OCI-LY7 (cell line): Measurements from ENCODE around the gene DVL1. TPM values are rescaled to one million over a fixed set of nuclear protein-coding genes. Genes with fewer than 3 reads are reported as not detected.

ENCODE experiments used
- BruUV-seq: library from RNA; stranded (reverse); fragments of 400-500 nt; replicated peaks from 2 replicates; lab custom pipeline; 2021; lab: Mats Ljungman, UMichigan
- CTCF ChIA-PET: fragments of 300-600 bp; sonication (Branson Sonifier 250); formaldehyde crosslinking; loops from one replicate; lab custom pipeline; 2022; ENCODE audit warnings: antibody characterized with exemption; ENCODE audit not compliant: unreplicated experiment; lab: Charles Lee
- POLR2A ChIA-PET: fragments of 300-600 bp; sonication (Branson Sonifier 250); formaldehyde crosslinking; loops from one replicate; lab custom pipeline; 2022; ENCODE audit warnings: antibody characterized with exemption; lab: Charles Lee
- DNase-seq: peaks from one replicate; pipeline ENCODE4 v3.0.0-alpha.2; 2015; ENCODE audit warnings: low spot score
- H2AFZ ChIP-seq: fragments of 200-600 bp; sonication (generic), shearing (Covaris generic); 2 replicates; pipeline ENCODE4 v1.6.1; 2014; ENCODE audit warnings: mild to moderate bottlenecking, antibody characterized with exemption, low read length, moderate library complexity
- H3K27ac ChIP-seq: fragments of 200-600 bp; sonication (generic); 2 replicates; pipeline ENCODE4 v1.5.1; 2014; ENCODE audit warnings: mixed run types, low read depth, mild to moderate bottlenecking, moderate library complexity, low read length, inconsistent platforms; ENCODE audit not compliant: poor library complexity, severe bottlenecking
- H3K36me3 ChIP-seq: fragments of 200-600 bp; sonication (generic); 2 replicates; pipeline ENCODE4 v1.6.1; 2014; ENCODE audit warnings: mild to moderate bottlenecking, antibody characterized with exemption, low read length, moderate library complexity, mixed read lengths; ENCODE audit not compliant: insufficient read depth
- H3K4me1 ChIP-seq: fragments of 200-600 bp; sonication (generic); 2 replicates; pipeline ENCODE4 v1.5.1; 2014; ENCODE audit warnings: mild to moderate bottlenecking, low read length; ENCODE audit not compliant: insufficient read depth, poor library complexity, severe bottlenecking
- H3K4me2 ChIP-seq: fragments of 200-600 bp; sonication (generic); 2 replicates; pipeline ENCODE4 v1.6.1; 2014; ENCODE audit warnings: mild to moderate bottlenecking, low read length
- H3K4me3 ChIP-seq: fragments of 200-600 bp; sonication (generic); 2 replicates; pipeline ENCODE4 v1.5.1; 2014; ENCODE audit warnings: mild to moderate bottlenecking, low read depth, low read length; ENCODE audit not compliant: poor library complexity, severe bottlenecking
- H3K79me2 ChIP-seq: fragments of 200-600 bp; sonication (generic); 2 replicates; pipeline ENCODE4 v1.6.1; 2016; ENCODE audit warnings: low read depth, mild to moderate bottlenecking, low read length, moderate library complexity, mixed read lengths; ENCODE audit not compliant: insufficient read depth
- H3K9me2 ChIP-seq: fragments of 200-600 bp; sonication (generic); 2 replicates; pipeline ENCODE4 v1.6.1; 2016; ENCODE audit warnings: mild to moderate bottlenecking, low read length, mixed read lengths; ENCODE audit not compliant: insufficient read depth
- H3K9me3 ChIP-seq: fragments of 200-600 bp; sonication (generic); 2 replicates; pipeline ENCODE4 v1.6.1; 2014; ENCODE audit warnings: mild to moderate bottlenecking, mixed run types, low read length, mixed read lengths
- H4K20me1 ChIP-seq: fragments of 200-600 bp; sonication (generic); 2 replicates; pipeline ENCODE4 v1.6.1; 2014; ENCODE audit warnings: mild to moderate bottlenecking, antibody characterized with exemption, low read length, moderate library complexity, mixed read lengths; ENCODE audit not compliant: insufficient read depth
- CTCF ChIP-seq: fragments of 200-600 bp; sonication (generic); conservative IDR thresholded peaks from 2 replicates; pipeline ENCODE4 v1.5.1; 2014; ENCODE audit warnings: mild to moderate bottlenecking, antibody characterized with exemption, low read length, moderate library complexity, mixed read lengths
- EZH2phosphoT487 ChIP-seq: fragments of 200-600 bp; sonication (generic); IDR thresholded peaks from 2 replicates; pipeline ENCODE4 v1.6.1; 2018; ENCODE audit warnings: low read depth, borderline replicate concordance, mild to moderate bottlenecking, mixed run types, antibody characterized with exemption, low read length, moderate library complexity, mixed read lengths
- intact Hi-C: fragments of 100-400 bp; cut with micrococcal nuclease; formaldehyde crosslinking; loops from one replicate; pipeline ENCODE4 v1.10.0; 2022; ENCODE audit not compliant: unreplicated experiment
- total RNA-seq, 2 experiments: library from RNA; depleted of rRNA in 1 of 2; stranded (reverse); fragments of >200 nt in 1 of 2; shearing (Covaris generic) in 1 of 2; gene quantifications; 2 replicates each; pipeline ENCODE4 v1.2.3, GENCODE V29; 2014 to 2022

Gene DVL1
- total RNA-seq, 2 experiments from 2014 or later: 27.8 to 47.1 TPM

- H3K9me3 ChIP-seq: no peaks in the 10 kb centered on the region
- H3K27ac ChIP-seq: no peak overlapping the region
- ChIA-PET POLR2A (no interaction called here), CTCF (no interaction called here)
- no TSS peak for BruUV-seq
- no peaks in the 10 kb centered on the region for H3K36me3 ChIP-seq
- no peaks in the 10 kb centered on the region for H3K79me2 ChIP-seq
- DNase-seq: no peak
- peaks cover 21% of the 10 kb centered on the region for H3K4me1 ChIP-seq
- no peak overlapping the region for H3K4me3 ChIP-seq
- H3K9me2 ChIP-seq: no peaks in the 10 kb centered on the region
- intact Hi-C loops: no loop called here
- H3K4me2 ChIP-seq: peak overlapping the region; percentile 17; the same call in 1 of the 2 replicates
- H2AFZ ChIP-seq: no peak overlapping the region
- TF ChIP-seq EZH2phosphoT487 (no peak), CTCF (no peak)
- no peaks in the 10 kb centered on the region for H4K20me1 ChIP-seq
These were observed 4.4 kb upstream of the DVL1 start for GRCh38 chr1:1353389-1354151.

GRCh38 chr1:1352786-1353388 is 3.7 kb upstream of the DVL1 start:
- POLR2A ChIA-PET: no interaction called here
- Histone ChIP-seq H3K36me3 (no peaks in the 10 kb centered on the region), H3K4me1 (peaks cover 28% of the 10 kb centered on the region), H3K9me3 (no peaks in the 10 kb centered on the region), H3K27ac (no peak overlapping the region), H3K79me2 (no peaks in the 10 kb centered on the region), H2AFZ (no peak overlapping the region), H4K20me1 (no peaks in the 10 kb centered on the region), H3K4me2 (peak overlapping the region; percentile 17; the same call in 1 of the 2 replicates), H3K9me2 (no peaks in the 10 kb centered on the region), H3K4me3 (no peak overlapping the region)
- peak; percentile 76 for DNase-seq
- CTCF ChIA-PET: no interaction called here
- intact Hi-C loops: no loop called here
- TF ChIP-seq EZH2phosphoT487 (no peak), CTCF (no peak)
- BruUV-seq: no TSS peak
